Liver (tissue), 9 donors: Measurements from ENCODE around the gene KRT1. TPM values are rescaled to one million over a fixed set of nuclear protein-coding genes. Genes with fewer than 3 reads are reported as not detected.

Experiments
- DNase-seq: peaks from one replicate; pipeline ENCODE4 v3.0.0-alpha.2; 2017; ENCODE audit warnings: low spot score
- H3K27ac ChIP-seq, 2 donors: one replicate each; pipeline ENCODE4 v1.7.0; 2013; ENCODE audit warnings: inconsistent platforms in 2 of 2, low read length in 2 of 2, control low read depth in 1 of 2, low read depth in 1 of 2, mild to moderate bottlenecking in 1 of 2
- H3K27me3 ChIP-seq, 4 donors: one replicate each; pipeline versions ENCODE4 v1.6.1 to v1.7.0; 2013; ENCODE audit warnings: low read length in 3 of 4, inconsistent platforms in 1 of 4, mild to moderate bottlenecking in 1 of 4, moderate library complexity in 1 of 4; ENCODE audit not compliant: control insufficient read depth in 4 of 4, insufficient read depth in 4 of 4
- H3K36me3 ChIP-seq, 4 donors: one replicate each; pipeline versions ENCODE4 v1.6.1 to v1.7.0; 2013; ENCODE audit warnings: low read length in 3 of 4, mild to moderate bottlenecking in 3 of 4, low read depth in 1 of 4, moderate library complexity in 1 of 4; ENCODE audit not compliant: control insufficient read depth in 4 of 4, insufficient read depth in 3 of 4
- H3K4me1 ChIP-seq, 4 donors: one replicate each; pipeline versions ENCODE4 v1.6.1 to v1.7.0; 2013; ENCODE audit warnings: low read length in 3 of 4, mild to moderate bottlenecking in 3 of 4, moderate library complexity in 1 of 4; ENCODE audit not compliant: control insufficient read depth in 4 of 4, insufficient read depth in 4 of 4
- H3K4me3 ChIP-seq, 3 donors: one replicate each; pipeline versions ENCODE4 v1.6.1 to v1.7.0; 2013; ENCODE audit warnings: low read length in 3 of 3, control low read depth in 1 of 3, low read depth in 1 of 3, mild to moderate bottlenecking in 1 of 3
- H3K9ac ChIP-seq, 2 donors: one replicate each; pipeline ENCODE4 v1.7.0; 2013; ENCODE audit warnings: low read length in 2 of 2, mild to moderate bottlenecking in 2 of 2, moderate library complexity in 2 of 2, control low read depth in 1 of 2, low read depth in 1 of 2
- H3K9me3 ChIP-seq, 4 donors: one replicate each; pipeline versions ENCODE4 v1.6.1 to v1.7.0; 2013; ENCODE audit warnings: low read length in 3 of 4; ENCODE audit not compliant: control insufficient read depth in 4 of 4
- ATF3 ChIP-seq: IDR thresholded peaks from 2 replicates; pipeline ENCODE4 v1.6.1; 2016; ENCODE audit warnings: antibody characterized with exemption
- CTCF ChIP-seq: fragments of 150-350 bp; IDR thresholded peaks from 2 replicates; pipeline ENCODE4 v1.5.1; 2017; ENCODE audit warnings: improper control_type of control experiment, low read depth, low read length; ENCODE audit not compliant: missing input control
- EGR1 ChIP-seq, 2 donors: IDR thresholded peaks; 2 replicates each; pipeline ENCODE4 v1.6.1; 2016 to 2018; ENCODE audit warnings: antibody characterized with exemption in 2 of 2, low read depth in 2 of 2
- FOXA1 ChIP-seq: IDR thresholded peaks from 2 replicates; pipeline ENCODE4 v1.6.1; 2016; ENCODE audit warnings: antibody characterized with exemption
- GABPA ChIP-seq, 2 donors: IDR thresholded peaks in 1 of 2; conservative IDR thresholded peaks in 1 of 2; 2 replicates each; pipeline ENCODE4 v1.6.1; 2016; ENCODE audit warnings: antibody characterized with exemption in 2 of 2, mild to moderate bottlenecking in 1 of 2, moderate library complexity in 1 of 2
- HNF4A ChIP-seq, 2 donors: conservative IDR thresholded peaks; 2 replicates each; pipeline ENCODE4 v1.6.1; 2016; ENCODE audit warnings: antibody characterized with exemption in 2 of 2, mild to moderate bottlenecking in 2 of 2
- HNF4G ChIP-seq: IDR thresholded peaks from 2 replicates; pipeline ENCODE4 v1.6.1; 2016; ENCODE audit warnings: antibody characterized with exemption
- JUND ChIP-seq, 2 donors: IDR thresholded peaks; 2 replicates each; pipeline ENCODE4 v1.6.1; 2016; ENCODE audit warnings: antibody characterized with exemption in 2 of 2
- MAX ChIP-seq: IDR thresholded peaks from 2 replicates; pipeline ENCODE4 v1.6.1; 2016; ENCODE audit warnings: antibody characterized with exemption
- NR2F2 ChIP-seq: IDR thresholded peaks from 2 replicates; pipeline ENCODE4 v1.6.1; 2016; ENCODE audit warnings: antibody characterized with exemption
- REST ChIP-seq: IDR thresholded peaks from 2 replicates; pipeline ENCODE4 v1.6.1; 2016; ENCODE audit warnings: antibody characterized with exemption, mild to moderate bottlenecking
- RXRA ChIP-seq, 2 donors: IDR thresholded peaks; 2 replicates each; pipeline ENCODE4 v1.6.1; 2017 to 2018; ENCODE audit warnings: antibody characterized with exemption in 2 of 2, mild to moderate bottlenecking in 1 of 2
- YY1 ChIP-seq: IDR thresholded peaks from 2 replicates; pipeline ENCODE4 v1.6.1; 2016; ENCODE audit warnings: antibody characterized with exemption, mild to moderate bottlenecking
- ZBTB33 ChIP-seq: IDR thresholded peaks from 2 replicates; pipeline ENCODE4 v1.6.1; 2016; ENCODE audit warnings: antibody characterized with exemption
- WGBS: extraction: QIAGEN DNeasy Blood & Tissue Kit; methylation state at CpG from one replicate; pipeline ENCODE4 v1.1.7; 2013; 5-methylcytosine and 5-hydroxymethylcytosine counted together
- polyA plus RNA-seq, 2 donors: library from polyadenylated mRNA; stranded (reverse) in 1 of 2; unstranded in 1 of 2; fragments of 200-250 nt in 1 of 2; fragments of >200 nt in 1 of 2; fragmentation: Nextera tagmentation in 1 of 2; extraction: Ambion mirVana in 1 of 2; gene quantifications; one replicate each; pipeline versions ENCODE4 v1.2.1 to v1.2.3, GENCODE V29; 2013 to 2015
- total RNA-seq, 2 donors: library from RNA; depleted of rRNA; stranded (reverse); fragments of >200 nt; gene quantifications; one replicate each; pipeline ENCODE4 v1.2.3, GENCODE V29; 2014
- donor health status: healthy.
- donor health status: healthy.
- donor health status: healthy.
- donor health status: healthy.
- donor health status: healthy.

Gene KRT1
- total and polyA plus RNA-seq, 4 donors: 0.14 to 2.7 TPM; not detected in 2

GRCh38 chr12:52677671-52678070 lies 2.5 kb downstream of the KRT1 start:
- WGBS: 71% methylated on average over 1 of the region's 1 CpG

GRCh38 chr12:52677126-52677525 lies 3.1 kb downstream of the KRT1 start:
- Histone ChIP-seq H3K9me3 (no peaks in the 10 kb centered on the region), H3K27me3 (peaks cover 0 to 3% (median 0%) of the 10 kb centered on the region in 4 donors), H3K27ac (no peak overlapping the region), H3K9ac (no peak overlapping the region), H3K4me1 (no peaks in the 10 kb centered on the region), H3K36me3 (no peaks in the 10 kb centered on the region), H3K4me3 (no peak overlapping the region)
- no peak for DNase-seq
- 84% methylated on average over 5 of the region's 5 CpGs for WGBS
- TF ChIP-seq GABPA (IDR thresholded peaks at IDR 0.05 in 1 of 2, conservative IDR thresholded peaks at IDR 0.05 in 1 of 2): no peak
- no peak for TF ChIP-seq FOXA1
- no peak for TF ChIP-seq JUND (IDR thresholded peaks at IDR 0.05)
- TF ChIP-seq RXRA (IDR thresholded peaks at IDR 0.05): no peak
- TF ChIP-seq ZBTB33: no peak
- no peak for TF ChIP-seq YY1
- TF ChIP-seq NR2F2: no peak
- no peak for TF ChIP-seq ATF3
- TF ChIP-seq MAX: no peak
- no peak for TF ChIP-seq EGR1 (IDR thresholded peaks at IDR 0.05; ENCODE audit: low read depth in 2 of 2)
- TF ChIP-seq HNF4A (conservative IDR thresholded peaks at IDR 0.05): no peak
- no peak for TF ChIP-seq REST
- no peak for TF ChIP-seq CTCF

More at GRCh38 chr12:52677671-52678070, 2.5 kb downstream of the KRT1 start:
- Histone ChIP-seq H3K27ac (no peak overlapping the region), H3K4me1 (no peaks in the 10 kb centered on the region), H3K36me3 (no peaks in the 10 kb centered on the region), H3K9ac (no peak overlapping the region), H3K4me3 (no peak overlapping the region), H3K9me3 (no peaks in the 10 kb centered on the region), H3K27me3 (peaks cover 0 to 3% (median 0%) of the 10 kb centered on the region in 4 donors)
- TF ChIP-seq JUND (IDR thresholded peaks at IDR 0.05) (no peak), EGR1 (IDR thresholded peaks at IDR 0.05; ENCODE audit: low read depth in 2 of 2) (no peak), HNF4A (conservative IDR thresholded peaks at IDR 0.05) (no peak), YY1 (no peak), HNF4G (no peak), FOXA1 (no peak), CTCF (no peak), NR2F2 (no peak)
- no peak for DNase-seq
